Transverse colon (tissue), 4 donors: ENCODE results near the gene HSPA1A.
"Not testable (repeated sequence)": the region's sequence is repeated elsewhere in the genome, so short reads cannot be mapped to it uniquely, and the experiment has no call there.

Experiments
- EP300 ChIP-seq: sonication (generic); formaldehyde crosslinking; IDR thresholded peaks from one replicate; pipeline ENCODE4 v1.6.1; 2017; ENCODE audit warnings: antibody characterized with exemption, low read depth
- POLR2A ChIP-seq: fragments of 450-650 bp; IDR thresholded peaks from one replicate; pipeline ENCODE4 v1.6.1; 2016; ENCODE audit warnings: antibody characterized with exemption, mild to moderate bottlenecking, moderate library complexity
- POLR2AphosphoS5 ChIP-seq, 3 donors: sonication (generic); formaldehyde crosslinking; IDR thresholded peaks; one replicate each; pipeline ENCODE4 v1.6.1; 2016; ENCODE audit warnings: antibody characterized with exemption in 3 of 3
- TF ChIP-seq, protein P1 (sequence below), 5 experiments: fragments of 200-600 bp in 3 of 5; fragments of 450-650 bp in 2 of 5; sonication (generic) in 3 of 5; IDR thresholded peaks; 1 replicate in 2 of 5; 2 replicates in 3 of 5; pipeline ENCODE4 v1.5.1; 2016 to 2017; ENCODE audit warnings: antibody characterized with exemption in 5 of 5, inconsistent platforms in 3 of 5, mild to moderate bottlenecking in 2 of 5, moderate library complexity in 1 of 5

GRCh38 chr6:31820399-31820798 lies 5.1 kb downstream of the HSPA1A start:
- TF ChIP-seq, protein P1, sequence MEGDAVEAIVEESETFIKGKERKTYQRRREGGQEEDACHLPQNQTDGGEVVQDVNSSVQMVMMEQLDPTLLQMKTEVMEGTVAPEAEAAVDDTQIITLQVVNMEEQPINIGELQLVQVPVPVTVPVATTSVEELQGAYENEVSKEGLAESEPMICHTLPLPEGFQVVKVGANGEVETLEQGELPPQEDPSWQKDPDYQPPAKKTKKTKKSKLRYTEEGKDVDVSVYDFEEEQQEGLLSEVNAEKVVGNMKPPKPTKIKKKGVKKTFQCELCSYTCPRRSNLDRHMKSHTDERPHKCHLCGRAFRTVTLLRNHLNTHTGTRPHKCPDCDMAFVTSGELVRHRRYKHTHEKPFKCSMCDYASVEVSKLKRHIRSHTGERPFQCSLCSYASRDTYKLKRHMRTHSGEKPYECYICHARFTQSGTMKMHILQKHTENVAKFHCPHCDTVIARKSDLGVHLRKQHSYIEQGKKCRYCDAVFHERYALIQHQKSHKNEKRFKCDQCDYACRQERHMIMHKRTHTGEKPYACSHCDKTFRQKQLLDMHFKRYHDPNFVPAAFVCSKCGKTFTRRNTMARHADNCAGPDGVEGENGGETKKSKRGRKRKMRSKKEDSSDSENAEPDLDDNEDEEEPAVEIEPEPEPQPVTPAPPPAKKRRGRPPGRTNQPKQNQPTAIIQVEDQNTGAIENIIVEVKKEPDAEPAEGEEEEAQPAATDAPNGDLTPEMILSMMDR (IDR thresholded peaks at IDR 0.05): not testable (repeated sequence)
- TF ChIP-seq POLR2A; POLR2AphosphoS5 (IDR thresholded peaks at IDR 0.05); EP300: not testable (repeated sequence)
